Sigmoid colon (tissue), 4 donors: ENCODE measurements around the gene RACGAP1.

Source experiments
- CTCF ChIP-seq, 4 experiments: fragments of 450-650 bp in 3 of 4; fragments of 200-600 bp in 1 of 4; IDR thresholded peaks; one replicate each; pipeline ENCODE4 v1.5.1; 2016 to 2019; ENCODE audit warnings: antibody characterized with exemption in 4 of 4, mild to moderate bottlenecking in 3 of 4, moderate library complexity in 2 of 4
- POLR2AphosphoS5 ChIP-seq, 4 donors: sonication (generic); formaldehyde crosslinking; IDR thresholded peaks; one replicate each; pipeline ENCODE4 v1.6.1; 2017; ENCODE audit warnings: antibody characterized with exemption in 4 of 4

- TF ChIP-seq CTCF (IDR thresholded peaks at IDR 0.05) (no peak), POLR2AphosphoS5 (IDR thresholded peaks at IDR 0.05) (no peak)
Observed at GRCh38 chr12:50057896-50058670, 32.8 kb upstream of the RACGAP1 start.
